Adrenal gland (tissue), 5 donors: ENCODE data around the gene VSIG2.
"Not testable (repeated sequence)": the region's sequence is repeated elsewhere in the genome, so short reads cannot be mapped to it uniquely, and the experiment has no call there.

ENCODE experiments used
- CTCF ChIP-seq, 6 experiments: fragments of 450-650 bp in 4 of 6; fragments of 200-600 bp in 2 of 6; sonication (generic) in 1 of 6; IDR thresholded peaks; 1 replicate in 5 of 6; 2 replicates in 1 of 6; pipeline versions ENCODE4 v1.5.1 to v1.8.0; 2016 to 2021; ENCODE audit warnings: antibody characterized with exemption in 6 of 6, mild to moderate bottlenecking in 2 of 6, moderate library complexity in 1 of 6
- POLR2A ChIP-seq, 2 donors: fragments of 450-650 bp; IDR thresholded peaks; one replicate each; pipeline ENCODE4 v1.6.1; 2017; ENCODE audit warnings: antibody characterized with exemption in 2 of 2, mild to moderate bottlenecking in 2 of 2, moderate library complexity in 1 of 2
- donor health status: DM: no; HTN: no; CAD: no.

GRCh38 chr11:124770959-124771358, 18.9 kb upstream of the VSIG2 start:
- TF ChIP-seq CTCF, POLR2A (IDR thresholded peaks at IDR 0.05): not testable (repeated sequence)
